ENCODE data around the gene TMPRSS2.

- TF ChIP-seq, protein P1, sequence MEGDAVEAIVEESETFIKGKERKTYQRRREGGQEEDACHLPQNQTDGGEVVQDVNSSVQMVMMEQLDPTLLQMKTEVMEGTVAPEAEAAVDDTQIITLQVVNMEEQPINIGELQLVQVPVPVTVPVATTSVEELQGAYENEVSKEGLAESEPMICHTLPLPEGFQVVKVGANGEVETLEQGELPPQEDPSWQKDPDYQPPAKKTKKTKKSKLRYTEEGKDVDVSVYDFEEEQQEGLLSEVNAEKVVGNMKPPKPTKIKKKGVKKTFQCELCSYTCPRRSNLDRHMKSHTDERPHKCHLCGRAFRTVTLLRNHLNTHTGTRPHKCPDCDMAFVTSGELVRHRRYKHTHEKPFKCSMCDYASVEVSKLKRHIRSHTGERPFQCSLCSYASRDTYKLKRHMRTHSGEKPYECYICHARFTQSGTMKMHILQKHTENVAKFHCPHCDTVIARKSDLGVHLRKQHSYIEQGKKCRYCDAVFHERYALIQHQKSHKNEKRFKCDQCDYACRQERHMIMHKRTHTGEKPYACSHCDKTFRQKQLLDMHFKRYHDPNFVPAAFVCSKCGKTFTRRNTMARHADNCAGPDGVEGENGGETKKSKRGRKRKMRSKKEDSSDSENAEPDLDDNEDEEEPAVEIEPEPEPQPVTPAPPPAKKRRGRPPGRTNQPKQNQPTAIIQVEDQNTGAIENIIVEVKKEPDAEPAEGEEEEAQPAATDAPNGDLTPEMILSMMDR (IDR thresholded peaks at IDR 0.05), result no peak
- no peak for TF ChIP-seq POLR2A (IDR thresholded peaks at IDR 0.05)
These were observed 37.9 kb downstream of the TMPRSS2 start for GRCh38 chr21:41470054-41470453.

All from thyroid gland (tissue), 4 donors.